Renal cortical epithelial cell (primary cell): ENCODE measurements around the gene CSF1R. TPM values are rescaled to one million over a fixed set of nuclear protein-coding genes. Genes with fewer than 3 reads are reported as not detected.
A peak's percentile ranks its signal among the peaks of the same experiment; 100 is the strongest.

Experiments used
- DNase-seq: peaks from one replicate; pipeline ENCODE4 v3.0.0-alpha.2; 2011; ENCODE audit warnings: low read depth
- total RNA-seq: library from RNA; depleted of rRNA; stranded (reverse); fragments of >200 nt; gene quantifications from 2 replicates; pipeline ENCODE4 v1.2.3, GENCODE V29; 2014

The CSF1R gene
- total RNA-seq, 1 donor from 2014 or later: not detected

DNA sequence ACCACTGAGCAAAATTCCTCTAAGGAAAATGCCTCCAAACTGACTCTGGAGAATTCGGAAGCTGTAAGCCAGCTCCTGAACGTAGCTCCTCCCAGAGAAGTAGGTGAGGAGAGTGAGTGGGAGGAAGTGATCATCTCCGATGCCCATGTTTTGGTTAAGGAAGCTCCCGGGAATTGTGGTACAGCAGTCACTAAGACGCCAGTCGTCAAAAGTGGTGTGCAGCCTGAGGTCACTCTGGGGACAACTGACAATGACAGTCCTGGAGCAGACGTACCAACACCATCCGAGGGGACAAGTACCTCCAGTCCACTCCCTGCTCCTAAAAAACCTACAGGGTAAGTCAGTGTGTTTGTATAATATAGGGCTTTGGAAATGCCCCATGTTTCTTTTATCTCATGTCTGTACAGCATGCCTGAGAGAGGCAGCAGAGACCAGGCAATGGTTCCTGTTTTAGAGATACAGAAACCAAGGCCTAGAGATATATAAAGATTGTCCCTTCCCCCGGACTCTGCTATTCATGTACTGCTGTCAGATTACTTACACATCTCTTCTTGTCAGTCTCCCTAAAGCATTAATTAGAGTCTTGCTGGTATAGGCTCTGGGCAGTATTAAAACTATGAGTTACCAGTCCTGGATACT, 61.9 kb downstream of the CSF1R start:
- DNase-seq: no peak

DNA sequence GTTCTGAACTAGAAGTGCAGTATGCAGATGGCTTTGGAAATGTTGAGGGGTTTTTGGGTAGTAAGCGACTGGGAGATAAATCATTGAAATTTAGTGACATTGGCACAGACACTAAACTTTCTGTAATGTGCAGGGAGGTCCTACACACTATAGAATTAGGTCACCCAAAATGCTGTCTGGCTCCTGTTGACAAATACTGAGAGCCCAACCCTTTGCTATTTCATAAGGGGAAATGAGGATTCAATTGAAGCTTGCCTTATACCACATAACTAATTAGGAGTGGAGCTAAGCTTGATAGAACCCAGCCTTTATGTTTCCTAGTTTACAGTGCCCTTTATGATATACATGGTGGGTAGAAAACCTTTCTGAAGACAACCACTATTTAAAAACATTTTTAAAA, 63.2 kb downstream of the CSF1R start:
- DNase-seq: no peak

- peak; percentile 81 for DNase-seq
Measured at GRCh38 chr5:150022681-150023080, 63.7 kb downstream of the CSF1R start.

GRCh38 chr5:150022158-150022531, 64.2 kb downstream of the CSF1R start:
- peak; percentile 98 for DNase-seq

- peak; percentile 69 for DNase-seq
Measured at GRCh38 chr5:150021491-150022157, 64.7 kb downstream of the CSF1R start.

GRCh38 chr5:150020249-150020648, 66.1 kb downstream of the CSF1R start:
- no peak for DNase-seq

GRCh38 chr5:150017226-150018005, 68.9 kb downstream of the CSF1R start:
- DNase-seq: no peak

DNA sequence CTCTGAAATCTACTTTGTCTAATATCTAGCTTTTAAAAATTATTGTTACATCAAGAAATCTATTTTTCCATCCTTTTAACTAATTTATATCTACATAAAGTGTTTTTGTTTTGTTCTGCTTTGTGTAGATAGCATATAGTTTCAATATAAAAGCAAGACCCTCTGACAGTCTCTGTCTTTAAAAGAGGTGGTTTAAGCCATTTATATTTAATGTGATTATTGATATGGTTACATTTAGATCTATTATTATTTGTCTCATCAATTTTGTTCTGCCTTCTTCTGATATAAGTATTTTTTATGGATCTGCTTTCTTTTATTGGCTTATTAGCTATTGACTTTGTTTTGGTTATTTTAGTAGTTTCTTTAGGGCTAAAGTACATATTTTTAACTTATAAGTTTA, 69.8 kb downstream of the CSF1R start:
- no peak for DNase-seq

DNA sequence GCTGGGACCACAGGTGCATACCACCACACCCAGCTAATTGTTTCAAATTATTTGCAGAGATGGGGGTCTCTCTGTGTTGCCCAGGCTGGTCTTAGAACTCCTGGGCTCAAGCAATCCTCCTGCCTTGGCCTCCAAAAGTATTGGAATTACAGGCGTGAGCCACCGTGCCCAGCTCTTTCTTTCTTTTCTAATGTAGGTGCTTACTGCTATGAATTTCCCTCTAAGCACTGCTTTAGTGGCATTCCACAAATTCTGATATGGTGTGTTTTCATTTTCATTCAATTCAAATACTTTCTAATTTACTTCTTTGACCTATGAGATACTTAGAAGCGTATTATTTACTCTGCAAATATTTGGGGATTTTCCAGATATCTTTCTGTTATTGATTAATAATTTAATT, 70.9 kb downstream of the CSF1R start:
- no peak for DNase-seq

DNA sequence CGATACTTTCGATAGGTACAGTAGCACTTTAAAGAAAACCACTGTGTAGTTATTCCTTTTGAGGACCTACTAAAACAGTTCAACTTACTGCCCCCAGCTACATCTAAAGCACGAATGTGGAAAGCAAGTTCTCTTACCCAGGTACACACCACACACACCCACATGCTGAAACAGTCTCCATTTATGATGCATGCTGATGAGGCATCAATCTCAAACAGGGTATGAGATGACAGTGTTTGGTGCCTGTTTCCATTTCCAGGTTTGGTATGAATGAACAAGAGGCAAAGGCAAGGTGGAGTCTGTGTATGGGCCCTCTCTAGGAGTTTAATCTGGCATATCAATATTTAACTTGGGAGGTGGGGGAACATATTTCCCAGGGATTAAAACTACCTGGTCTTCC, 71.9 kb downstream of the CSF1R start:
- DNase-seq: no peak

GRCh38 chr5:150013931-150014330, 72.4 kb downstream of the CSF1R start:
- DNase-seq: no peak

DNA sequence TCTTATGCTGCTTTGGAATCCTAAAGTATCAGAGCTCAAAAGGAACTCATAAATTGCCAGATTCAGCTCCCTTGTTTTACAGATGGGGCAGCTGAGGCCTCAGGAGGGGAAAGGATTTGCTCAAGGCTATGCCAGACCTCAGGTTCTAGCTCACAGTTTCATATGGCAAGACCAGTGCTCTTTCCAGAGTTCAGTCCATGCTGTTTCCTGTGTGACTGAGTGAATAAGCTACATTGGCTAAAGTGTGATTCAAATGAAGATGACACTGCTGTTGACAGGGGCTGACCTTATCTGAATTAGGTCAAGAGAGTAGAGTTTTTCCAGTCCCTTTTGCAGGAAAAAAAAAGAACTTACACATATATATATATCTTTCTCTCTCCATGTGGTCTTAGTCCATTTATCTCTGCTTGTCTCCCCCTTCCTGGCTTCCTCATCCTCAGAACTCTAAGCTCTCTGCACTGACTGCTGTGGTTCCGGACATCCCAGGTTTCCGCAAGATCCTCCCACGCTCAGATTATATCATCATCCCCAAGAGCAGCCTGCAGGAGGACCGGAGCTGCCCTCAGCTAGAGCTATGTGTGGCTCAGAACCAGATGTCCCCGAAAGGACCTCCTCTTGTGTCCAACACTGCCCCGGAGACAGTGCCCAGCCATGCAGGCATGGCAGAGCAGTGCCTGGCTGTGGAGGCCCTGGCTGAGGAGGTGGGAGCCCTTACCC, 76.5 kb downstream of the CSF1R start:
- no peak for DNase-seq

GRCh38 chr5:150007050-150007449, 79.3 kb downstream of the CSF1R start:
- DNase-seq: no peak

DNA sequence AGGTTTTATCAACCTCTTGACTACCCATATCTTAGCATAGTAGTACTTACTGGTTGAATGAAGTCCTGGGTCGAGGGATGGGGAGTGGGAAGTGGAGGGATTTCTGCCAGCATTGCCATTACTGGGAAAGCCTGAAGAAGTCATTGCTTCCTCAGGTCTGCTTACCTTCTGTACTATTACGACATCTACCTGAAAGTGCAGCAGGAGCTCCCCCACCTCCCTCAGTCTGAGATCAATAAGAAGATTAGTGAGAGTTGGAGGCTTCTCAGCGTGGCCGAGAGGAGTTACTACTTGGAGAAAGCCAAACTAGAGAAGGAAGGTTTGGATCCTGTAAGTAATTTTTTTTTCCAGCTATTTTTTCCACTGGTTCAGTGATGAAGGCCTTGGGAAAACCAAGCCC, 80.0 kb downstream of the CSF1R start:
- DNase-seq: no peak

Other genes starting within 250 kb of the CSF1R start
- gene PDE6A, start 141.8 kb downstream of the CSF1R start, total RNA-seq: 0.10 TPM in 1 of 2 replicates, not detected in the other
- gene SLC26A2, start 125.8 kb downstream of the CSF1R start, total RNA-seq: 97.9 and 100.0 TPM in 2 replicates
- 3.0 and 7.7 TPM in 2 replicates for gene TIGD6, start 85.9 kb downstream of the CSF1R start, total RNA-seq
- 29.3 and 50.4 TPM in 2 replicates for gene HMGXB3, start 85.8 kb downstream of the CSF1R start, total RNA-seq
- 0.30 and 0.52 TPM in 2 replicates for gene PDGFRB, start 69.3 kb upstream of the CSF1R start, total RNA-seq
- not detected in 2 replicates for gene CDX1, start 80.2 kb upstream of the CSF1R start, total RNA-seq
- gene SLC6A7, start 103.5 kb upstream of the CSF1R start, total RNA-seq: not detected in 2 replicates
- gene CAMK2A, start 203.2 kb upstream of the CSF1R start, total RNA-seq: 0.15 TPM in 1 of 2 replicates, not detected in the other
- 7.3 and 11.7 TPM in 2 replicates for gene ARSI, start 216.4 kb upstream of the CSF1R start, total RNA-seq